SIG-M5 treated with dmso at 0.1 percent for 504 hours (cell line): ENCODE results near the gene RREB1.

ENCODE experiments used
- DNase-seq: peaks from one replicate; lab custom pipeline; 2025; ENCODE audit not compliant: unreplicated experiment; lab: John Stamatoyannopoulos, UW

RREB1 gene, protein sequence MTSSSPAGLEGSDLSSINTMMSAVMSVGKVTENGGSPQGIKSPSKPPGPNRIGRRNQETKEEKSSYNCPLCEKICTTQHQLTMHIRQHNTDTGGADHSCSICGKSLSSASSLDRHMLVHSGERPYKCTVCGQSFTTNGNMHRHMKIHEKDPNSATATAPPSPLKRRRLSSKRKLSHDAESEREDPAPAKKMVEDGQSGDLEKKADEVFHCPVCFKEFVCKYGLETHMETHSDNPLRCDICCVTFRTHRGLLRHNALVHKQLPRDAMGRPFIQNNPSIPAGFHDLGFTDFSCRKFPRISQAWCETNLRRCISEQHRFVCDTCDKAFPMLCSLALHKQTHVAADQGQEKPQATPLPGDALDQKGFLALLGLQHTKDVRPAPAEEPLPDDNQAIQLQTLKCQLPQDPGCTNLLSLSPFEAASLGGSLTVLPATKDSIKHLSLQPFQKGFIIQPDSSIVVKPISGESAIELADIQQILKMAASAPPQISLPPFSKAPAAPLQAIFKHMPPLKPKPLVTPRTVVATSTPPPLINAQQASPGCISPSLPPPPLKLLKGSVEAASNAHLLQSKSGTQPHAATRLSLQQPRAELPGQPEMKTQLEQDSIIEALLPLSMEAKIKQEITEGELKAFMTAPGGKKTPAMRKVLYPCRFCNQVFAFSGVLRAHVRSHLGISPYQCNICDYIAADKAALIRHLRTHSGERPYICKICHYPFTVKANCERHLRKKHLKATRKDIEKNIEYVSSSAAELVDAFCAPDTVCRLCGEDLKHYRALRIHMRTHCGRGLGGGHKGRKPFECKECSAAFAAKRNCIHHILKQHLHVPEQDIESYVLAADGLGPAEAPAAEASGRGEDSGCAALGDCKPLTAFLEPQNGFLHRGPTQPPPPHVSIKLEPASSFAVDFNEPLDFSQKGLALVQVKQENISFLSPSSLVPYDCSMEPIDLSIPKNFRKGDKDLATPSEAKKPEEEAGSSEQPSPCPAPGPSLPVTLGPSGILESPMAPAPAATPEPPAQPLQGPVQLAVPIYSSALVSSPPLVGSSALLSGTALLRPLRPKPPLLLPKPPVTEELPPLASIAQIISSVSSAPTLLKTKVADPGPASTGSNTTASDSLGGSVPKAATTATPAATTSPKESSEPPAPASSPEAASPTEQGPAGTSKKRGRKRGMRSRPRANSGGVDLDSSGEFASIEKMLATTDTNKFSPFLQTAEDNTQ (N-terminal part only)

DNA sequence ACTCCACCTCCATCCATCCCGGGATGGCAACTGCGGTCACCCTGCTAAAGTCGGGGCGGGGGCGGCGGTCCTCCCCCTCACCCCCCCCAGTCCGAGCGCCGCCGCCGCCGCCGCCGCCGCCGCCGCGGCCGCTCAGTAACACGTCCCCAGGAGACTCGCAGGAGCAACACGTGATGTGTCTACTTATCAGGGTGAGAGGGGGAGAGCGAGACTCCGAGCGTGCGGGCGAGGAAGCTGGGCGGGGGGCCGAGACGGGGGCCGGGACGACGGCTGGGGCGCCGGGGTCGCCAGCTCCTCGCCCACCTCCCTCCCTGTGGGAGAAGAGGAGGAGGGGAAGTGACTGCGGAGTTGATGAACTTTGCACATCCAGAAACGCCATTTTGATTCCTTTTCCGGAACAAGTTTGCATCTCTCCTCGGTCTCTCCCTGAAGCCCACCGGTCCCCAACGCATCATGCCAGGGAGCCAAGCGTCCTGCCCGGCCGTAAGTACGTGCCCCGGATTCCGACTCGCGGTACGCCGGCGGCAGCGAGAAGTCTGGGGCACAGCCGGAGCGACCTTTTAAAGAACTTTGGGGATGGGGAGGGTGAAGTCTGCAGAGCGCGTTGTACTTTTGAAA, at the start of gene RREB1:
Gene RREB1 (plus strand): TSS at position 384 of the 618 bp plus-strand sequence. CDS start 73,951 bp downstream, outside the sequence.
- peak; percentile 77 for DNase-seq

DNA sequence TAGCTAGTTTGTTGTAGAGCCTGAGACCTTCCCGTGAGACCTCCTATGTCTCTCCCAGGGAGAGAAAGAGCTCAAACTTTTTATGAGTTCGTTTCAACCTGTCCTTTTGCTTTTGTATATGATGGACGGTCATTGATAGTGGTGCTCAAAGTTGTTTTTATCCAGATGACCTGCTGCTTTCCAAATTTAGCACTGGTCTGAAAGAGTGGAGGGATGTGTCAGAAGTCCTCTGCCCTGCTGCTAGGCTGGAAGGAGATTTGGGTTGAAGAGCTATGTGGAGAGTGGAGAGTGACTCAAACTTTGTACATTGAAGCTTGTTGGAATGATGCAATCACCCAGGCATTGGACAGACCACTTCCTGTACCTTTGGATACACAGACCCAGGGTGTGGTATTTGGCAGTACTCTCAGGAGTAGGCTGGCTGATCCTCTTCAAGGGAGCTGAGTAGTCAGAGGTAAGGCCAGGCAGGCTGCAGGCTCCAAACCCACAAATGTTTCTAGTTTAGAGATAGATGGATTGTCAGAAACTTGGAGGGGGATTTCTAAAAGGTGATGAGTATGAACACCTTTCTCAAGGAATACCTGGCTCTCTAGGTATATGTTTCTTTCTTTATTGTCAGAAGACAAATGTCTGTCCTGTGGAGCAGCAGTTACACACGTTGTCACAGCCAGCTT, 49.4 kb upstream of the RREB1 start:
- DNase-seq = peak; percentile 92

DNA sequence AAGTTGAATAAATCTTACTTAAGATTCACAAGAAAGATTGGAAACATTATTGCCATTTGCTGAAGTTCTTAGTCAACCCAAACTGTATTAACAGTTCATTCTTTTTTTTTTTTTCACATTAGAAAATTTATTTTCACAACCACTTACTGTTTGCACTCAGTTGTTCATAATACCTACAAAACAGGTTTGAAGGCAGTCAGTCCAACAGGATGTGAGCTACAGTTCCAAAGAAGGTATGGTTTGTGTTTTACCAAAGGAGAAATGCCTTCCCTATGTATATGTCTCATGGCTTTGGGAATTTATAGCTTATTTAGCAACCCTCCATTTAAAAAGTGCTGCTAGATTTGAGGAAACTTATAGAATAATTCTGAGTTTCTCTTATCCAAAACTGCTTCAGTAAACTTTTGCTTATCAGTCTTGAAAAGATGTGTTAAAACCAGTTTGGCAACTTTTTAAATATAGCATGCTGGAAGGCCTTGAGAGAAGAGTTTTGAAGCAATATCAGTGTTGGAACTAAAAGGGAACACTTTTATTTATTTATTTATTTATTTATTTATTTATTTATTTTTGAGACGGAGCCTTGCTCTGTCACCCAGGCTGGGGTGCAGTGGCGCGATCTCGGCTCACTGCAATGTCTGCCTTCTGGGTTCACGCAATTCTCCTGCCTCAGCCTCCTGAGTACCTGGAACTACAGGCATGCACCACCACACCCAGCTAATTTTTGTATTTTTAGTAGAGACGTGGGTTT, 46.8 kb upstream of the RREB1 start:
- DNase-seq = peak; percentile 29

DNA sequence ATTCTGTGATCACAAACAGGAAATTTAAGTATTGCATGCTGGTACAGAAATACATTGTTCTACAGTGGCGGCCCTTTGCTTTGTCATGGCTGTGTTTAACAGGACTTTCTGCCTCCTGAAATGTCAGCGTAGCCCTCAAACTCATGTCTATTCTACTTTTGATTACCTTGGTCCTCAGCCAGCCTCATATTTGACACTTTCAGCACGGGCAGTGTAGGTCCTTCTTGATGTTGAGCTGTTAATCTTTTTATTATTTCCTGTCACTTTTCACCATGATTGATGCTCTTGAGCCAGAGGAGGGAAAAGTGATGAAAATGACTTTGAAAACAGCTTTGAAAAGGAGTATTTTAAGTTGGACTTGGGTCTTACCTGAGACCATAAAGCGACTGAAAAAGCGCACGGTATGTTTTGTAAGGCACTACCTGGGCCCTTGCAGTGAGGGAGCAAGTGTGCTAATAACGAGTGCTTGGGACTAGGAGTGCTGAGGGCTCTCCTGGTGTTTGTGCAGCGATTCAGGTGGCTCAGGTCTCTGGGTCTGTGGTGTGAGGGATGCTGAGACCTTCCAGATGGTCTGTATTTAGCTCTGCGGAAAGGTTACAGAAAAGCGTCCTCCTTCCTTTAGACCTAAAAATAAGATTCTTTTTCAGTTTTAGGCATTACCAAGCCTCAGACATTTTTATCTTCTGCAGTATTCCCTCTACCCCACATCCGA, 45.2 kb upstream of the RREB1 start:
- no peak for DNase-seq

DNA sequence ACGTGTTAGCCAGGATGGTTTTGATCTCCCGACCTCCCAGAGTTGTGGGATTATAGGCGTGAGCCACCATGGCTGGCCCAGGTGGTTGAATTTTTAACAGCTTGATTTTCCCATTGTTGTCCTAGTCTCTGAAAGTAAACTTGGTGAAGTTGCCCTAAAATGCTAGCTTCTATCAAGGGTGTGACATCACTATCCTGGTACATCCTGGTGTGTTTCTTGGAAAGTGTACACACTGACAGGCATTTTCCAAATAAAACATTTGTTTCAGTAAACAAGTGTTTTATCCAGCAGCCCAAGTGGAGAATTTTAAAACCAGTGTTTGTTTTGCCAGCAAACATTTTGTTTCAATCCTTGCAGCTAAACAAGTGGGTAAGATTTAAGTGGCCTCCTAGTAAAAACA, 40.5 kb upstream of the RREB1 start:
- no peak for DNase-seq

DNA sequence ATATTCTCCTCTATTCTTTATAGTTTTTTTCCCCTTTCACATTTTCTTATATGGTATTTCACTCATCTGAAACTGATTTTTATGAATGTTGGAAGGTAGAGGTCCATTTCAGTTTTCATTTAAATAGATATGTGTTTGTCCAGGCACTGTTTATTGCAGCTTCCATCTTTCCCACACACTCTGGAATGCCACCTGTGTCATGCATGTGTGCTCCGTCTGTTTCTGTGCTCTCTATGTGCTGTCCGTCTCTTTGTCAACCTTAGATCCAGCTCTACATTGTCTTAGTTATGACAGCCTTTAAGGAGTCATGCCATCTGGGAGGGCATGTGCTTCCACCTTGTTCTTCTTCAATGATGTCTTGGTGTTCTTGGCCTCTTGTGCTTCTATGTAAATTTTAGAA, 36.4 kb upstream of the RREB1 start:
- no peak for DNase-seq

DNA sequence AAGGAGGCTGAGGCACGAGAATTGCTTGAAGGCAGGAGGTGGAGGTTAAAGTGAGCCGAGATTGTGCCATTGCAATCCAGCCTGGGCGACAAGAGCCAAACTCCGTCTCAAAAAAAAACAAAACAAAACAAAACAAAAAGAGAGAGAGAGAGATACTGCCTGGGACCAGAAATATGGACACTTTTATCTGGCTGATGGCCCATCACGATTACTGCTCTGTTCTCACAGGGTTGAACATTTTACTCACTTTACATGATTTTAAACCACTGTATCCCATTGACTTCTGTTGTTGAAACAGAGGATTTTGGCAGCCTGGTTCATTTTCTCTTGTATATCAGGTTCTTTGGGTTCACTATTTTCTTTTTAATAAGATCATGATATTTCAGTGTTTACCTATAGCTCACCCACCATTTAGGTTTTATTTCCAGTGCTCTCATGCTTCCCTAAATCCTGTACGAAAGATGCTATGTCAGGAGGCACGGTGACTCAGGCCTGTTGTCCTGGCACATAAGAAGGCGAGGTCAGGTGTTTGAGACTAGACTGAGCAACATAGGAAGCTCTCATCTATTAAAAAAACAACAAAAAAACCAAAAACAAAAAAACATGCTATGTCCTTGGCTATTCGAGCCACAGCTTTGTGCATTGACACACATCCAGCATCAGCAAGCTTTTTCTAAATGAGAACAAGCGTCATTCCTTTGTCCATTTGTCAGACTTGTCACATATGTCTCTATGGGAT, 34.5 kb upstream of the RREB1 start:
- no peak for DNase-seq

DNA sequence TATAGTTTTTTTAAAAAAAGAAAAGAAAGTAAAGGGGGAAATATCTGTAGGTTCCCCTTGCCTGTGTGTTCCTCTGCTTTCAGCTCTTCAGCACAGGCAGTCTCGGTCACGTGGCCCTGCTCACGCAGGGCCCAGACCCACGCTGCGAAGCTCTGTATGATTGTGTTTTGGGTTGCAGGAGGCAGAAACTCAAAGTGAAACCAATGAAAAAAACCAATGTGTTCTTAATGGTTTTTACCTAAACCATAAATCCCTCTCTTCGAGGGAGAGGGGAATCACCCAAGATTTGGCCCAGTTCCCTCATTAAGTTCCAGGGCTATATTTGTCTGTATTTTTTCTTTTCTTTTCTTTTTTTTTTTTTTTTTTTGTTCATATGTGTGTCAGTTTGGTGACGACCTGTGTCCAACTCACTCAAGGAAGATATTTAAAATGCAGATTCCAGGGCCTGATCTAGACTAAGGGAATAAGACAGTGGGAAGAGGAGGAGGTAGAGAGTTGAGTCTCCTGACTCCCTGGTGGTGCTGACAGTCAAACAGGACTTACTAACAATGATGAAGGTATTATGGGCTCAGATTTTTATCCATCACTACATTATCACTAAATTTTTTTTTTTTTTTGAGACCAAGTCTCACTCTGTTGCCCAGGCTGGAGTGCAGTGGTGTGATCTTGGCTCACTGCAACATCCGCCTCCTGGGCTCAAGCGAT, 33.8 kb upstream of the RREB1 start:
- no peak for DNase-seq

DNA sequence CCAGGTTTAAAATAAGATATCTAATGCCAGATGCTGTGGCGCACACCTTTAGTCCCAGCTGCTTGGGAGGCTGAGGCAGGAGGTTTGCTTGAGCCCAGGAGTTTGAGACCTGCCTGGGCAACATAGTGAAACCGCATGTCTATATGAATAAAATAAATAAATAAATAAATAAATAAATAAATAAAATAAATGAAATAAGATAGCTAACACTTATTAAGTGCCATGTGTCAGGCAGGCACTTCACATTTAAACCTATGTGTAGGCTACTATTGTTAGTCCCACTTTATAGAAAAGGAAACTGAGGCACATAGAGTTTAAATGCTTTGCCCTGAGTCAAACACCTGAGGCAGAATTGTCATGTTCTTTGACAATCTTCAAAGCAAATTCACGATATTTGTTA, 32.9 kb upstream of the RREB1 start:
- no peak for DNase-seq

DNA sequence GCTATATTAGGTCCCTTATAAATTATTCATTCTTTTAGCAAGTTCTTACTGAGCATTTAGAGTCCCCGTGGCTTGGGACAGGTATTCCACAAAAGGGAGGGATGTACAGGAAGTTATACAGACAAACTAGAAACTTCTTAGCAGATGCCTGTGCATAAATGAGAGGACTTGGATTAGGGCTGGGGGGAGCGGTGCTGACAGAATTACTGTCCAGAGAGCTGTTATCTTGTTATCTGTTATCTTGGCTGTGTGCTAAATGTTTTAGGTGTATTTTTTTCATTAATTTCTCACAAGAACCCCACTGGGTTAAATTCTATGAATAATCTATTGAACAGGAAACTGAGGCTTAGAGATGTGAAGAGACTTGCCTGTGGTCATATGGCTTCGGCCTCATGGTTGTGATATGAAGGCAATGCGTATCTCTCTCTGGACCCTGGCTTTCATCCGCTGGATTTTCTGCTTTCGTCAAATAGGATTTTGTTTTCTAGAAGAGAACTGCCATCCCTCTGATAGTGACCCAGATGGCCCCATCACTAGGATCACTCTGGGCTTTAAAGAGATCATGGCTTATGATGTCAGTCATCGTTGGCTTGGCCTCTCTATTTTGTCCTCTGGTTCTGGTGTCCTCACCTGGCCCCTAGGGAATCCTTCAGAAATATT, 32.3 kb upstream of the RREB1 start:
- no peak for DNase-seq

DNA sequence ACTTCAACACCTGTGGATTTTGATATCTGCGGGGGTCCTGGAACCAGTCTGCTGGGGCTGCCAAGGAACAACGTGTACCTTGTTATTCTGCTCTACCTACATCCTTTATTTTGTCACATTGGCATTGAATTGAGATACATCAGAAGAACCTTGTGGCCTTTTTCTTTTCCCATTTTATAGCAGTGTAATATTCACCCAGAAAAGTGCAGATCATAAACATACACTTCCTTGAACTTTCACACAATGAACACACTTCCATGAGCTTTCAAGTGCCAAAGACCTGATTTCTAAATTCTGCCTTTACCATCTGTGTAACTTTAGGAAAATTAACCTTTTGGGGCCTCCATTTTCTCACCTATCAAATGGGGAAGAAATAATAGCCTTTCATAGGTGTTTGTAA, 29.9 kb upstream of the RREB1 start:
- DNase-seq = no peak

DNA sequence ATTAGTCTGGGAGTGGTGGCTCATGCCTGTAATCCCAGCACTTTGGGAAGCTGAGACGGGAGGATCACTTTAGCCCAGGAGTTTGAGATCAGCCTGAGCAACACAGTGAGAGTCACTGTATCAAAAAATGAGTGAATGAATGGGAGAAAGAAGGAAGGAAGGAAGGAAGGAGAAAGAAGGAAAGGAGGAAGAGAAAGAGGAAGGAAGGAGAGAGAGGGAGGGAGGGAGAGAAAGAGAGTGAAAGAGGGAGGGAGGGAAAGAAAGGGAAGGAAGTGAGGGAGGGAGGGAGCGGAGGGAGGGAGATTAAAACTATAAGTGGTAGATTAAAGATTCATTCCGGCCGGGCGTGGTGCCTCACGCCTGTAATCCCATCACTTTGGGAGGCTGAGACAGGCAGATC, 28.9 kb upstream of the RREB1 start:
- no peak for DNase-seq

DNA sequence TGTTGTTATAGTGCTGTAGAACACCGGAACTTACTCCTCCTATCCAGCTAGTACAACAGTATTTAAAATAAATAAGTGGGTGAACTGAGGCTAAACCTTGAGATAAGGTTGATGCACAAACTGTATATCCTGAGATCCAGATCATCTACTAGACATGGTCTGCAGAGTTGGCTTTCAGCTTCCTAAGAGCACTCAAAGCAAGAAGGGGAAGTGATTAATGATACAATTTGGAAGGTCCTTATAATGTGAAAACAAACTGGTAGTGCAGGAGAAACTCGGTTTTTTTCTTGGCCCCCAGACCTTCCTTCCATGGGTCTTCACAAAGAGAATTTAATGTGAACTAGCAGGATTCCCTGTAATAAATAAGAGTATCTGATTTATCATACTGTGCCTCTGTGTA, 27.4 kb upstream of the RREB1 start:
- DNase-seq = no peak

DNA sequence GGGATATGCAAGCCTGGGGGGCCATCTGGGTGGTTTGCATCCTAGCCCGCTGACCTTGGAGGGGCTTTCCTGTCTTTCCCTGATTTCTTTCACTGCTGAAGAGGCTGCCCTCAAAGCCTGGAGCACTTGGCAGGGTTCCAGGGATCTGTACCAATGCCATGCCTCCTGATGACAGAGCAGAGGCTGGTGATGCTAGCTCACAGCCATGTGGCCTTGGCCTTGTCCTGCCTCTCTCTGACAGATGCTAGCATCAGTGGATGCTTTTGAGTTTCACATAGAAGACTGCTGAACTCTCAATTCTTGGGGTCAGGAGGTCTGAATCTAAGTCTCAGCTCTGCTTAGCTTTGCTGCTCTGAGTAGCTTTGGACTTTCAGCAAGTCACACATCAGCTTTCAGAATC, 21.9 kb upstream of the RREB1 start:
- DNase-seq = no peak

DNA sequence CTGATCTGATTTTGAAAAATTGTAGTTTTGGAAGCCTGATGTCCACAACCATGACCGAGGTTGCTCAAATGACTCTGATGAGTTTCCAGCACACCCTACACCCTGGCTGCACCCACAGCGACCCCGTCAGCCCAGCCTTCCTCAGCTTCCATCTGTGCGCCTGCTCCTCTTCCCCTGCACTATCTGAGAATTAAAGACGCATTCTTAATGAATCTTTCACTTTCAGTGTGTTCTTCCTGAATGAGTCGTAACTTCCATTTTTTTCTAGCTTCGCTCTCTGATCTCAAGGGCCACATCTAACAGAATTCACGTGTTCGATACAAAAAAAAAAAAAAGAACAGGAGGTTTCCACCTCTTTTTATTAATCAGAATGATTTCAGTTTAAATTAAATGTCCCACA, 21.3 kb upstream of the RREB1 start:
- peak; percentile 50 for DNase-seq

DNA sequence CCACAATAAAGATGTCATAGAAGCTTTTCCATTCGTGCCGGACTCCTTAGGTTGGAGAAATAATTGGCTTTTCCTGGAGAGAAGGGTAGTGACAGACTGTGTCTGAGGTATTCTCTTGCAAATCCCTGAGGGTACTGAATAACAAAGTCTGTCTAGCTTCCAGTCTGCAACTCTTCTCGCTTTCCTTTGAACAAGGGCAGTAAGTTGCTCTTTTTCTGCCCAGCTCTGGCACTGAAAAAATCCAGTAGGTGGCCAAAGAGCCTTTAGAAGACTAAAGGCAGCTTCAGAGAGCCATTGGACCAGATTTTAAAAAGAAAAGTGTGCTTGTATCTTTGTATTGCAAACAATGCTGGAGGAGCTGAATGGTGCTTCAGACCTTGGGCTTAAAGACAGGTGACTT, 20.7 kb upstream of the RREB1 start:
- peak; percentile 27 for DNase-seq

DNA sequence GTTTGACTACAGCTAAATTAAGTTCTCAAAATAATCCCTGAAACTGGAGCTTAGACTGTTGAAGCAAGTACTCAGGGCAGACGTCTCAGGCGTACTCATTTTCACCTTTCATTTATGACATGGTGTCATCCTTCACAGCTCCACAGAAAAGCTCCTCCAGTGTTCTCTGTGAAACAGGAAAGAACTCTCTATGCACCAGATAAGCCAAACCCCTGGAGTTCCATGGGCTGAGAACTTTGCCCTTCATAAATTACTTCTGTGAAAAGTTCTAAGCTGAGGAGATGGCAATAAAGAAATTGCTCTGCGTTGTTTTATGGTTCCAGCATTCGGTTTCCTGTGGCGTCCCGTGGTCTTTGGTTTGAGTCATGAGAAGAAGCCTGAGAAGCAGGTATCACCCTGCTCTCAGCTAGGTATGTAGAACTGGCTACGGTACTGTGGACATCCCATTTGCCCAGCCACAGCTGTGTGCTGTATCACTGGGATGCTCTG, 20.2 kb upstream of the RREB1 start:
- DNase-seq = no peak
